Astrocyte (in vitro differentiated cells and primary cell): Measurements from ENCODE around the gene USP9X. TPM values are rescaled to one million over a fixed set of nuclear protein-coding genes. Genes with fewer than 3 reads are reported as not detected.

ENCODE experiments used
- DNase-seq: peaks from one replicate; pipeline ENCODE4 v3.0.0-alpha.2; 2010; ENCODE audit warnings: low read depth
- FAIRE-seq: peaks from 2 replicates; lab custom pipeline; 2011; peaks lifted over from hg19 to GRCh38; lab: Jason Lieb, UNC
- H2AFZ ChIP-seq: 2 replicates; pipeline ENCODE4 v1.6.0; 2012; ENCODE audit warnings: low read depth, low read length, inconsistent platforms
- H3K27ac ChIP-seq: 2 replicates; pipeline ENCODE4 v1.5.1; 2011; ENCODE audit warnings: low read depth, low read length, inconsistent platforms
- H3K27me3 ChIP-seq: 2 replicates; pipeline ENCODE4 v1.6.0; 2011; ENCODE audit warnings: low read length, inconsistent platforms; ENCODE audit not compliant: insufficient read depth
- H3K36me3 ChIP-seq: 2 replicates; pipeline ENCODE4 v1.5.1; 2011; ENCODE audit warnings: low read length, inconsistent platforms; ENCODE audit not compliant: insufficient read depth
- H3K4me1 ChIP-seq: 2 replicates; pipeline ENCODE4 v1.5.1; 2011; ENCODE audit warnings: low read length, inconsistent platforms; ENCODE audit not compliant: insufficient read depth
- H3K4me2 ChIP-seq: 2 replicates; pipeline ENCODE4 v1.6.0; 2012; ENCODE audit warnings: low read length, inconsistent platforms
- H3K4me3 ChIP-seq: 2 replicates; pipeline ENCODE4 v1.5.1; 2011; ENCODE audit warnings: low read depth, mild to moderate bottlenecking, low read length, inconsistent platforms; ENCODE audit not compliant: insufficient read depth
- H3K79me2 ChIP-seq: 2 replicates; pipeline ENCODE4 v1.6.0; 2012; ENCODE audit warnings: mild to moderate bottlenecking, low read length, inconsistent platforms; ENCODE audit not compliant: insufficient read depth
- H3K9ac ChIP-seq: 2 replicates; pipeline ENCODE4 v1.6.0; 2012; ENCODE audit warnings: mild to moderate bottlenecking, low read length, inconsistent platforms
- H3K9me3 ChIP-seq: 2 replicates; pipeline ENCODE4 v1.5.1; 2012; ENCODE audit warnings: low read depth, mild to moderate bottlenecking, low read length, inconsistent platforms; ENCODE audit not compliant: insufficient read depth
- H4K20me1 ChIP-seq: 2 replicates; pipeline ENCODE4 v1.6.0; 2012; ENCODE audit warnings: low read length, inconsistent platforms; ENCODE audit not compliant: insufficient read depth
- H3K27ac Mint-ChIP-seq: one replicate; pipeline ENCODE4 v1.8.0; 2021; ENCODE audit warnings: mild to moderate bottlenecking, mixed read lengths; ENCODE audit not compliant: unreplicated experiment
- H3K27me3 Mint-ChIP-seq: one replicate; pipeline ENCODE4 v1.8.0; 2021; ENCODE audit warnings: low read depth, mixed read lengths; ENCODE audit not compliant: unreplicated experiment
- H3K36me3 Mint-ChIP-seq: one replicate; pipeline ENCODE4 v1.8.0; 2021; ENCODE audit warnings: low read depth, mixed read lengths; ENCODE audit not compliant: unreplicated experiment
- H3K4me1 Mint-ChIP-seq: one replicate; pipeline ENCODE4 v1.8.0; 2021; ENCODE audit warnings: low read depth, mixed read lengths; ENCODE audit not compliant: unreplicated experiment
- H3K4me3 Mint-ChIP-seq: one replicate; pipeline ENCODE4 v1.8.0; 2021; ENCODE audit warnings: mild to moderate bottlenecking, moderate library complexity, mixed read lengths; ENCODE audit not compliant: unreplicated experiment
- H3K9me3 Mint-ChIP-seq: one replicate; pipeline ENCODE4 v1.8.0; 2021; ENCODE audit warnings: mild to moderate bottlenecking, mixed read lengths; ENCODE audit not compliant: unreplicated experiment
- EZH2 ChIP-seq: IDR thresholded peaks from 2 replicates; pipeline ENCODE4 v1.6.1; 2012; ENCODE audit warnings: mild to moderate bottlenecking, low read length, inconsistent platforms; ENCODE audit not compliant: insufficient read depth
- total RNA-seq: library from RNA; stranded (reverse); gene quantifications from 2 replicates; pipeline ENCODE4 v1.2.1, GENCODE V29; 2021
- TF ChIP-seq, protein P1 (sequence below): IDR thresholded peaks from 2 replicates; pipeline ENCODE4 v1.5.1; 2011; ENCODE audit warnings: low read depth, mild to moderate bottlenecking, inconsistent platforms, low read length, moderate library complexity; ENCODE audit not compliant: insufficient read depth

The USP9X gene
- total RNA-seq, 1 donor from 2014 or later, result 112 TPM

DNA sequence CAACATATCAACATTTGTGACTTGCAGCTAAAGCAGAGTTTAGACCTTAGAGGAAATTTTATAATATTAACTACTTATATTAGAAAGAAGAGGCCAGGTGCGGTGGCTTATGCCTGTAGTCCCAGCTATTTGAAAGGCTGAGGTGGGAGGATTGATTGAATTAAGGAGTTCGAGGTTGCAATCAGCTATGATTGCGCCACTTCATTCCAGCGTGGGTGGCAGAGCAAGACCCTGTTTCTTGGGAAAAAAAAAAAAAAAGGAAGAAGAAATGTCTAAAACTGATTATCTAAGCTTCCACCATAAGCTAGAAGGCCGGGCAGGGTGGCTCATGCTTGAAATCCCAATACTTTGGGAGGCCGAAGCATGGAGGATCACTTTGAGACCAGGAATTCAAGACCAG is 42.0 kb upstream of the USP9X start:
- no peak overlapping the region for H3K4me3 ChIP-seq
- Mint-ChIP-seq H3K36me3 (no peaks in the 10 kb centered on the region), H3K27me3 (no peaks in the 10 kb centered on the region), H3K4me3 (no peak overlapping the region), H3K9me3 (no peaks in the 10 kb centered on the region), H3K4me1 (peaks cover 1% of the 10 kb centered on the region), H3K27ac (no peak overlapping the region)
- no peak overlapping the region for H3K9ac ChIP-seq
- TF ChIP-seq, protein P1, sequence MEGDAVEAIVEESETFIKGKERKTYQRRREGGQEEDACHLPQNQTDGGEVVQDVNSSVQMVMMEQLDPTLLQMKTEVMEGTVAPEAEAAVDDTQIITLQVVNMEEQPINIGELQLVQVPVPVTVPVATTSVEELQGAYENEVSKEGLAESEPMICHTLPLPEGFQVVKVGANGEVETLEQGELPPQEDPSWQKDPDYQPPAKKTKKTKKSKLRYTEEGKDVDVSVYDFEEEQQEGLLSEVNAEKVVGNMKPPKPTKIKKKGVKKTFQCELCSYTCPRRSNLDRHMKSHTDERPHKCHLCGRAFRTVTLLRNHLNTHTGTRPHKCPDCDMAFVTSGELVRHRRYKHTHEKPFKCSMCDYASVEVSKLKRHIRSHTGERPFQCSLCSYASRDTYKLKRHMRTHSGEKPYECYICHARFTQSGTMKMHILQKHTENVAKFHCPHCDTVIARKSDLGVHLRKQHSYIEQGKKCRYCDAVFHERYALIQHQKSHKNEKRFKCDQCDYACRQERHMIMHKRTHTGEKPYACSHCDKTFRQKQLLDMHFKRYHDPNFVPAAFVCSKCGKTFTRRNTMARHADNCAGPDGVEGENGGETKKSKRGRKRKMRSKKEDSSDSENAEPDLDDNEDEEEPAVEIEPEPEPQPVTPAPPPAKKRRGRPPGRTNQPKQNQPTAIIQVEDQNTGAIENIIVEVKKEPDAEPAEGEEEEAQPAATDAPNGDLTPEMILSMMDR, result no peak
- no peak for TF ChIP-seq EZH2
- H3K36me3 ChIP-seq, result no peaks in the 10 kb centered on the region
- no peaks in the 10 kb centered on the region for H3K79me2 ChIP-seq
- H3K4me2 ChIP-seq, result no peak overlapping the region
- H3K4me1 ChIP-seq, result peaks cover 2% of the 10 kb centered on the region
- H3K27ac ChIP-seq, result no peak overlapping the region
- no peaks in the 10 kb centered on the region for H3K27me3 ChIP-seq
- H2AFZ ChIP-seq, result no peak overlapping the region
- H4K20me1 ChIP-seq, result no peaks in the 10 kb centered on the region
- FAIRE-seq (no peak), DNase-seq (no peak)
- H3K9me3 ChIP-seq, result no peaks in the 10 kb centered on the region

DNA sequence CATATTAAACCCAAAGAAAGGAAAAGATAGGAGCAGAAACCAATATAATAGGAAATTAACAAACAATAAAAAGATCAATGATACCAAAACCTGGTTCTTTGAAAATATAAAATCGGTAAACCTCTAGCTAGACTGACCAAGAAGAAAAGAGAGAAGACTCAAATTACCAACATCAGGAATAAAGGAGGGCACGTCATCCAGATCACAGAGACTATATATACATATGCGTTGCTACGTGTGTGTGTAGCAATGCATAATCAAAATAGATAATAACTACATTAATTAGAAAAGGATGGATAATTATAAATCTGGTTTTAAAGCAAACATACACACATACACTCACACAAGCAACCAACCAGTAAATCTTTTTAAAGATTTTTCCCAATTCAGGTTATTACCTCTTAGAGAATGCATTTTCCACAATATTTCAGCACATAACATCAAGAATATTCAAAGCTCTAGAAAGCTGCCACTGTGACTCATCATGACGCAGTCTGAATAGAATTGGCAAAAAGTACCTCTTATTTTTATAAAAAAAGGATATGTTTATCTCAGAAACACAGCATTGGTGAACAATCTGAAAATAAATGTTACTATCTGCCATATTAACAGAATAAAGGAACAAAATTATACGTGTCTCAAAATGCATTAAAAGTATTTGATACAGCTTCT is 41.4 kb upstream of the USP9X start:
- Histone ChIP-seq H3K4me1 (peaks cover 2% of the 10 kb centered on the region), H3K9ac (no peak overlapping the region), H2AFZ (no peak overlapping the region), H3K4me2 (peak overlapping the region; percentile 35), H3K79me2 (no peaks in the 10 kb centered on the region), H3K36me3 (no peaks in the 10 kb centered on the region), H3K27me3 (no peaks in the 10 kb centered on the region), H3K27ac (peak overlapping the region; percentile 38), H3K9me3 (no peaks in the 10 kb centered on the region), H4K20me1 (no peaks in the 10 kb centered on the region), H3K4me3 (no peak overlapping the region)
- Mint-ChIP-seq H3K27me3 (no peaks in the 10 kb centered on the region), H3K4me1 (peaks cover 1% of the 10 kb centered on the region), H3K36me3 (no peaks in the 10 kb centered on the region), H3K4me3 (no peak overlapping the region), H3K27ac (no peak overlapping the region), H3K9me3 (no peaks in the 10 kb centered on the region)
- DNase-seq (peak; percentile 62), FAIRE-seq (peak; percentile 75)
- TF ChIP-seq, protein P1, result no peak
- no peak for TF ChIP-seq EZH2

DNA sequence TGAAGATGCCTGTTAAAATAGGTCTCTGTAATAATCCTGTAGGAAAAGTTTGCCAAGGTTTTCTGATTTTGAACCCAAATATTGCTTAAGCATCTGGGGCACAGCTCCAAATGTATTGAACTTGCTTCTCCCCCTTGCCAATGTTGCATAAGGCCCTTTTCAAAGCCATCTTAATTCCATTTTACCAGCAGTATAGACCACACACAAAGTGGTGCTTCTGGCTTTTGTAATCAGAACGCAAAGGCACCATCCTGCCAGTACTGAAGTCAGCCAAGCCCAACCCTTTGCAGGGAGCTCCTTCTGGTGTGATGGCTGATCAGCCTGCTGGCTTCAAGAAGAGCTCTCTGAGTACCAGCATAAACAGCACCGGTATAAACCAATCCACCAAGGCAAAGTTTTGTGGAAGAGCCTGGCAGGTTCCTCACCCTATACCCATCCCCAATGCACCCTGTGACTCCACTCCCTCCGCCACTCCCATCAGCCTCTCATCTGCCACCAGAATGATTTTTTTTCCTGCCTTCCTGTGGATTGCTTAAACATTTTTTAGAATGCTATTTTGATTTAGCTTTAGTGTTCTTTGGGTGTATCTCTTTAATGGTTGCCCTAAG is 39.2 kb upstream of the USP9X start:
- H3K79me2 ChIP-seq, result no peaks in the 10 kb centered on the region
- DNase-seq (peak; percentile 9), FAIRE-seq (peak; percentile 52)
- no peak overlapping the region for H2AFZ ChIP-seq
- no peaks in the 10 kb centered on the region for H3K27me3 Mint-ChIP-seq
- no peaks in the 10 kb centered on the region for H3K9me3 Mint-ChIP-seq
- H3K4me3 Mint-ChIP-seq, result no peak overlapping the region
- no peak overlapping the region for H3K4me3 ChIP-seq
- H3K36me3 ChIP-seq, result no peaks in the 10 kb centered on the region
- no peak overlapping the region for H3K4me2 ChIP-seq
- H4K20me1 ChIP-seq, result no peaks in the 10 kb centered on the region
- peaks cover 1% of the 10 kb centered on the region for H3K4me1 Mint-ChIP-seq
- no peaks in the 10 kb centered on the region for H3K27me3 ChIP-seq
- TF ChIP-seq, protein P1, result no peak
- TF ChIP-seq EZH2, result no peak
- H3K27ac Mint-ChIP-seq, result no peak overlapping the region
- H3K9ac ChIP-seq, result no peak overlapping the region
- H3K9me3 ChIP-seq, result no peaks in the 10 kb centered on the region
- H3K4me1 ChIP-seq, result peaks cover 2% of the 10 kb centered on the region
- H3K27ac ChIP-seq, result no peak overlapping the region
- H3K36me3 Mint-ChIP-seq, result no peaks in the 10 kb centered on the region
